WTC11 (cell line): ENCODE measurements around the gene IL20RB.

Experiments used
- CREB1 ChIP-seq: sonication (generic); formaldehyde crosslinking; IDR thresholded peaks from 2 replicates; pipeline ENCODE4 v1.8.0; 2023; ENCODE audit warnings: mild to moderate bottlenecking, missing genetic modification reagents
- CTCF ChIP-seq: fragments of 200-600 bp; IDR thresholded peaks from 2 replicates; pipeline ENCODE4 v1.8.0; 2022; ENCODE audit warnings: antibody characterized with exemption
- MYBL2 ChIP-seq: sonication (generic); formaldehyde crosslinking; IDR thresholded peaks from 2 replicates; pipeline ENCODE4 v1.8.1; 2023; ENCODE audit warnings: mild to moderate bottlenecking, moderate library complexity, missing genetic modification reagents
- USF2 ChIP-seq: sonication (generic); formaldehyde crosslinking; IDR thresholded peaks from 2 replicates; pipeline ENCODE4 v1.8.1; 2023; ENCODE audit warnings: mild to moderate bottlenecking, missing genetic modification reagents, moderate library complexity
- ZNF416 ChIP-seq: fragments of 250-450 bp; sonication (Bioruptor Pico); IDR thresholded peaks from 2 replicates; pipeline ENCODE4 v1.9.0; 2021; ENCODE audit warnings: mild to moderate bottlenecking, inconsistent platforms
- ZNF512 ChIP-seq: sonication (generic); formaldehyde crosslinking; IDR thresholded peaks from 2 replicates; pipeline ENCODE4 v1.8.1; 2022; ENCODE audit warnings: missing genetic modification reagents, borderline replicate concordance
- TF ChIP-seq, protein P1 (sequence below): sonication (generic); formaldehyde crosslinking; IDR thresholded peaks from 2 replicates; pipeline ENCODE4 v1.8.1; 2022; ENCODE audit warnings: low read depth, mild to moderate bottlenecking, moderate library complexity, missing genetic modification reagents, borderline replicate concordance

DNA sequence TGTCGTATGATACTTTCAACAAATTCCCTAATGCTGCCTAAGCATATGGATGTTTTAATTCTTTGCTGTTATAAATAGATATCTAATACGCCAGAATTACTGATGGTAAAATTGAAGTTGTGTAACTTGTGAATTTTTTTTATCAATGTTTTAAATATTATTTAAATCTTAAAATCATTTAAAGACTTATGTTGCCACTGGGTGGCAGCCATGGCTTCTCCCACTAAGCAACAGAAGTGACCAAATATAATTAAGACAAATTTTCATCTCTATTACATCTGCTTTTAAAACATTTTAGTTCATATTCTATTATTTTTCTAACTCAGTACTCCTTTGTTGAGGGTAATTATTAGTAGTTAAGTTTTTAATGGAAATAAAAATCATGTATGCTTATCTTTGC is 8.1 kb upstream of the IL20RB start:
- TF ChIP-seq CTCF (no peak), MYBL2 (CRISPR knock-in tag) (no peak), CREB1 (CRISPR knock-in tag) (no peak), ZNF416 (CRISPR knock-in tag) (no peak), ZNF512 (CRISPR knock-in tag) (no peak), USF2 (CRISPR knock-in tag) (no peak)
- TF ChIP-seq, protein P1, sequence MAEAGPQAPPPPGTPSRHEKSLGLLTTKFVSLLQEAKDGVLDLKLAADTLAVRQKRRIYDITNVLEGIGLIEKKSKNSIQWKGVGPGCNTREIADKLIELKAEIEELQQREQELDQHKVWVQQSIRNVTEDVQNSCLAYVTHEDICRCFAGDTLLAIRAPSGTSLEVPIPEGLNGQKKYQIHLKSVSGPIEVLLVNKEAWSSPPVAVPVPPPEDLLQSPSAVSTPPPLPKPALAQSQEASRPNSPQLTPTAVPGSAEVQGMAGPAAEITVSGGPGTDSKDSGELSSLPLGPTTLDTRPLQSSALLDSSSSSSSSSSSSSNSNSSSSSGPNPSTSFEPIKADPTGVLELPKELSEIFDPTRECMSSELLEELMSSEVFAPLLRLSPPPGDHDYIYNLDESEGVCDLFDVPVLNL (CRISPR knock-in tag), result no peak
